Gastrocnemius medialis (tissue), 4 donors: Measurements from ENCODE around the gene BANF1.

Experiments used
- CTCF ChIP-seq, 5 experiments: fragments of 450-650 bp in 3 of 5; fragments of 200-600 bp in 2 of 5; sonication (generic) in 2 of 5; IDR thresholded peaks in 4 of 5; conservative IDR thresholded peaks in 1 of 5; 1 replicate in 4 of 5; 2 replicates in 1 of 5; pipeline ENCODE4 v1.5.1; 2016 to 2019; ENCODE audit warnings: antibody characterized with exemption in 5 of 5, mild to moderate bottlenecking in 3 of 5, moderate library complexity in 3 of 5
- POLR2A ChIP-seq, 2 donors: fragments of 450-650 bp; IDR thresholded peaks; one replicate each; pipeline ENCODE4 v1.6.1; 2017; ENCODE audit warnings: antibody characterized with exemption in 2 of 2, mild to moderate bottlenecking in 2 of 2, moderate library complexity in 2 of 2

GRCh38 chr11:65992056-65992455 is 10.2 kb upstream of the BANF1 start:
- TF ChIP-seq CTCF (IDR thresholded peaks at IDR 0.05 in 4 of 5, conservative IDR thresholded peaks at IDR 0.05 in 1 of 5) (no peak), POLR2A (IDR thresholded peaks at IDR 0.05) (no peak)
